AG04450 (cell line): ENCODE data around the gene TAS1R2. TPM values are rescaled to one million over a fixed set of nuclear protein-coding genes. Genes with fewer than 3 reads are reported as not detected.

ENCODE experiments used
- CTCF ChIA-PET: fragments of 300-600, 350-600 bp; formaldehyde crosslinking; extraction: SDS; loops from one replicate; lab custom pipeline; 2022; ENCODE audit warnings: antibody characterized with exemption, inconsistent platforms; lab: Charles Lee
- POLR2A ChIA-PET: fragments of 350-600 bp; formaldehyde crosslinking; extraction: SDS; loops from one replicate; lab custom pipeline; 2021; ENCODE audit warnings: antibody characterized with exemption, inconsistent platforms; lab: Yijun Ruan, JAX
- DNase-seq: peaks from one replicate; pipeline ENCODE4 v3.0.0-alpha.2; 2011; ENCODE audit warnings: low read depth, low spot score
- H3K27ac ChIP-seq: one replicate; pipeline ENCODE4 v1.5.1; 2012; ENCODE audit warnings: low read depth, low read length, control low read depth
- H3K27me3 ChIP-seq: one replicate; pipeline ENCODE4 v1.6.0; 2012; ENCODE audit warnings: low read length; ENCODE audit not compliant: control insufficient read depth, insufficient read depth
- H3K4me3 ChIP-seq: 2 replicates; pipeline ENCODE4 v1.5.1; 2011; ENCODE audit warnings: mild to moderate bottlenecking, low read depth, low read length, control low read depth
- H3K9me3 ChIP-seq: 2 replicates; pipeline ENCODE4 v1.5.1; 2012; ENCODE audit warnings: low read length; ENCODE audit not compliant: control insufficient read depth, insufficient read depth
- CTCF ChIP-seq: IDR thresholded peaks from 2 replicates; pipeline ENCODE4 v1.5.1; 2011; ENCODE audit warnings: low read depth, low read length, control low read depth, inconsistent platforms
- polyA plus RNA-seq: library from polyadenylated mRNA; depleted of rRNA; stranded (reverse); fragments of >200 nt; gene quantifications from 2 replicates; pipeline ENCODE4 v1.2.3, GENCODE V29; 2011

The TAS1R2 gene
- polyA plus RNA-seq, 1 experiment = not detected

- H3K4me3 ChIP-seq = no peak overlapping the region
- ChIA-PET CTCF (interaction anchor here (1.3 kb wide), 1 partner anchor 22 kb away, joined by 5 read pairs; no protein-coding TSS in a partner anchor), POLR2A (no interaction called here)
- no peaks in the 10 kb centered on the region for H3K9me3 ChIP-seq
- no peak for DNase-seq
- H3K27me3 ChIP-seq = no peaks in the 10 kb centered on the region
- TF ChIP-seq CTCF = no peak
- H3K27ac ChIP-seq = no peak overlapping the region
These were observed 31.9 kb upstream of the TAS1R2 start for GRCh38 chr1:18891426-18891780.

- ChIA-PET POLR2A (no interaction called here), CTCF (interaction anchor here (1.3 to 1.4 kb wide), 2 partner anchors 18 to 22 kb away, joined by 3 to 5 read pairs; no protein-coding TSS in a partner anchor)
- no peaks in the 10 kb centered on the region for H3K9me3 ChIP-seq
- no peak for TF ChIP-seq CTCF
- H3K27ac ChIP-seq = no peak overlapping the region
- DNase-seq = no peak
- H3K27me3 ChIP-seq = no peaks in the 10 kb centered on the region
- no peak overlapping the region for H3K4me3 ChIP-seq
These were observed 31.4 kb upstream of the TAS1R2 start for GRCh38 chr1:18890706-18891425.

GRCh38 chr1:18886003-18886335, 26.5 kb upstream of the TAS1R2 start:
- no peak for TF ChIP-seq CTCF
- POLR2A ChIA-PET = no interaction called here
- Histone ChIP-seq H3K27me3 (no peaks in the 10 kb centered on the region), H3K4me3 (no peak overlapping the region), H3K9me3 (no peaks in the 10 kb centered on the region), H3K27ac (no peak overlapping the region)
- DNase-seq = no peak
- CTCF ChIA-PET = no interaction called here

- TF ChIP-seq CTCF = no peak
- DNase-seq = no peak
- CTCF ChIA-PET = interaction anchor here (1.7 to 2.3 kb wide), 5 partner anchors 7 to 289 kb away, joined by 3 to 14 read pairs (median 11); no protein-coding TSS in a partner anchor
- Histone ChIP-seq H3K27me3 (no peaks in the 10 kb centered on the region), H3K4me3 (no peak overlapping the region), H3K27ac (no peak overlapping the region), H3K9me3 (no peaks in the 10 kb centered on the region)
- POLR2A ChIA-PET = no interaction called here
These were observed 26.0 kb upstream of the TAS1R2 start for GRCh38 chr1:18885311-18886002.

GRCh38 chr1:18884727-18885126, 25.3 kb upstream of the TAS1R2 start:
- Histone ChIP-seq H3K27me3 (no peaks in the 10 kb centered on the region), H3K4me3 (no peak overlapping the region), H3K9me3 (no peaks in the 10 kb centered on the region), H3K27ac (no peak overlapping the region)
- POLR2A ChIA-PET = no interaction called here
- no peak for TF ChIP-seq CTCF
- CTCF ChIA-PET = interaction anchor here (0.7 to 3.1 kb wide), 12 partner anchors 8 to 356 kb away, joined by 3 to 30 read pairs (median 8); no protein-coding TSS in a partner anchor
- no peak for DNase-seq
